ENCODE measurements around the gene DNAH2. TPM values are rescaled to one million over a fixed set of nuclear protein-coding genes. Genes with fewer than 3 reads are reported as not detected.

Gene DNAH2
- total and polyA plus RNA-seq, 2 of the 8 experiments (the other 6 are each of a cell fraction or from before 2014, with no cell fraction given) = 0.13 to 0.18 TPM

DNA sequence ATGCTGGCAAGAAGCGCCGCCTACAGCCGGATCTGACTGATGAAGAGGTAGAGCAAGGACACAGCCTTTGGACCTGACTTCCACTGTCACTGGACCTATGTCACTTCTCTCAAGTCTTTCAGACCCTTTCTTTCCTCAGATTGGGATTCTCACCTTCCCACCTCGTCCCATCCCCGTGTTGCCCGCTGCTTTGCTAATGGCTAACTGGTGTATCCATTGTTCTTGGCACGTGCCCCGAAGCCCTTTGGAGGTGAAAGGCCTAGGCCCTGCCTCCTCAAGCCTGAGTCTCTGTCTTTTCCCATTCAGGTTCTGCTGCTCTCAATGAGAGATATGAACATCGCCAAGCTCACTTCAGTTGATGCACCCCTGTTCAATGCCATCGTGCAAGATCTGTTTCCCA lies 63.2 kb downstream of the DNAH2 start:
- Histone ChIP-seq H4K91ac (replicated peaks; ENCODE audit: insufficient read length, low read length) (no peak overlapping the region), H3K27me3 (replicated peaks in 1 of 4; ENCODE audit: control insufficient read depth in 3 of 4, extremely low read depth in 1 of 4, insufficient read depth in 3 of 4, low read length in 3 of 4) (no peaks in the 10 kb centered on the region; a peak in 2 of 7 replicates), H3K9ac (replicated peaks in 1 of 4; ENCODE audit: extremely low read depth in 1 of 4, low read depth in 3 of 4, low read length in 3 of 4) (no peak overlapping the region), H3K4me3 (ENCODE audit: extremely low read depth in 1 of 4, insufficient read depth in 2 of 4, low read depth in 3 of 4, low read length in 4 of 4) (no peak overlapping the region), H3K4me1 (replicated peaks in 1 of 4; ENCODE audit: control insufficient read depth in 3 of 4, insufficient read depth in 4 of 4, low read length in 3 of 4) (no peaks in the 10 kb centered on the region), H3K9me3 (ENCODE audit: insufficient read depth in 2 of 2, low read depth in 1 of 2, low read length in 1 of 2) (no peaks in the 10 kb centered on the region), H3K23ac (ENCODE audit: insufficient read length) (no peak overlapping the region), H2AK5ac (ENCODE audit: low read depth, low read length) (no peak overlapping the region), H3K27ac (ENCODE audit: low read depth, low read length) (no peak overlapping the region), H3K4me2 (ENCODE audit: insufficient read depth in 1 of 2, low read depth in 2 of 2, low read length in 2 of 2) (no peak overlapping the region), H4K8ac (ENCODE audit: extremely low read depth, insufficient read depth, low read length) (no peak overlapping the region), H2BK5ac (ENCODE audit: low read depth, low read length) (no peak overlapping the region), H3K79me1 (ENCODE audit: low read depth, low read length) (no peaks in the 10 kb centered on the region), H2BK12ac (ENCODE audit: low read depth, low read length) (no peak overlapping the region), H4K5ac (ENCODE audit: insufficient read length, low read depth, low read length) (no peak overlapping the region), H4K20me1 (replicated peaks in 1 of 2; ENCODE audit: control insufficient read depth in 1 of 2, insufficient read depth in 2 of 2, low read length in 2 of 2) (no peaks in the 10 kb centered on the region), H2AFZ (ENCODE audit: low read length) (no peak overlapping the region), H2BK15ac (ENCODE audit: low read length) (no peak overlapping the region), H3K18ac (ENCODE audit: extremely low read depth, low read length) (no peak overlapping the region), H3K14ac (ENCODE audit: insufficient read length) (no peak overlapping the region), H2BK20ac (ENCODE audit: low read length) (no peak overlapping the region), H3K56ac (replicated peaks; ENCODE audit: insufficient read length, low read depth, low read length) (no peak overlapping the region), H3K4ac (replicated peaks; ENCODE audit: insufficient read length, low read depth, low read length) (no peak overlapping the region), H2BK120ac (replicated peaks; ENCODE audit: low read depth, low read length) (no peak overlapping the region), H3K79me2 (ENCODE audit: control insufficient read depth in 1 of 2, insufficient read depth in 2 of 2, low read length in 2 of 2) (no peaks in the 10 kb centered on the region), H3K36me3 (ENCODE audit: control insufficient read depth in 2 of 4, insufficient read depth in 4 of 4, low read length in 3 of 4) (no peaks in the 10 kb centered on the region), H3K23me2 (ENCODE audit: low read depth, low read length) (no peaks in the 10 kb centered on the region; the same call in 1 of the 2 replicates)
- no peak for FAIRE-seq
- TF ChIP-seq EZH2 (IDR thresholded peaks at IDR 0.05; ENCODE audit: low read depth, low read length, severe bottlenecking) = no peak
- TF ChIP-seq GTF2F1 (IDR thresholded peaks at IDR 0.05; ENCODE audit: borderline replicate concordance, low read depth, low read length) = no peak
- TF ChIP-seq, protein P1, sequence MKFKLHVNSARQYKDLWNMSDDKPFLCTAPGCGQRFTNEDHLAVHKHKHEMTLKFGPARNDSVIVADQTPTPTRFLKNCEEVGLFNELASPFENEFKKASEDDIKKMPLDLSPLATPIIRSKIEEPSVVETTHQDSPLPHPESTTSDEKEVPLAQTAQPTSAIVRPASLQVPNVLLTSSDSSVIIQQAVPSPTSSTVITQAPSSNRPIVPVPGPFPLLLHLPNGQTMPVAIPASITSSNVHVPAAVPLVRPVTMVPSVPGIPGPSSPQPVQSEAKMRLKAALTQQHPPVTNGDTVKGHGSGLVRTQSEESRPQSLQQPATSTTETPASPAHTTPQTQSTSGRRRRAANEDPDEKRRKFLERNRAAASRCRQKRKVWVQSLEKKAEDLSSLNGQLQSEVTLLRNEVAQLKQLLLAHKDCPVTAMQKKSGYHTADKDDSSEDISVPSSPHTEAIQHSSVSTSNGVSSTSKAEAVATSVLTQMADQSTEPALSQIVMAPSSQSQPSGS (IDR thresholded peaks at IDR 0.05; ENCODE audit: low read length) = no peak
- no peak for TF ChIP-seq FOSL1 (IDR thresholded peaks at IDR 0.05; ENCODE audit: insufficient read depth, low read depth, low read length)
- no peak for TF ChIP-seq ZNF274 (IDR thresholded peaks at IDR 0.05; ENCODE audit: borderline replicate concordance, extremely low read depth, low read length)
- no peak for TF ChIP-seq KDM4A (IDR thresholded peaks at IDR 0.05; ENCODE audit: low read depth, low read length, severe bottlenecking)
- TF ChIP-seq CEBPB (IDR thresholded peaks at IDR 0.05; ENCODE audit: low read depth, low read length) = no peak
- TF ChIP-seq HDAC6 (IDR thresholded peaks at IDR 0.05; ENCODE audit: low read depth, low read length) = no peak
- no peak for TF ChIP-seq RBBP5 (IDR thresholded peaks at IDR 0.05; ENCODE audit: borderline replicate concordance, low read depth, low read length)
- TF ChIP-seq CBX5 (IDR thresholded peaks at IDR 0.05; ENCODE audit: low read depth, low read length) = no peak
- no peak for TF ChIP-seq SRF (IDR thresholded peaks at IDR 0.05; ENCODE audit: low read depth, low read length)
- TF ChIP-seq CHD2 (IDR thresholded peaks at IDR 0.05; ENCODE audit: low read length) = no peak
- CTCF ChIA-PET (ENCODE audit: partially characterized antibody) = interaction anchor here (0.8 to 8.6 kb wide), 12 partner anchors 9 to 294 kb away, joined by 3 to 57 read pairs (median 6); no protein-coding TSS in a partner anchor
- DNase-seq (ENCODE audit: low read depth in 1 of 2, low spot score in 2 of 2) = no peak
- POLR2A ChIA-PET (ENCODE audit: partially characterized antibody) = no interaction called here
- WGBS, 2 experiments (ENCODE audit: extremely low coverage in 1 of 2, insufficient coverage in 1 of 2, insufficient read length in 1 of 2, insufficient replicate concordance in 2 of 2, low coverage in 1 of 2, low lambda C conversion rate in 2 of 2, missing lambda C conversion rate in 1 of 2) = 89% methylated on average over 10 of the region's 10 CpGs; no CpG with 5 or more reads in 1 of the 2 experiments
